HG03095 (cell line): ENCODE measurements around the gene SLC38A10.

Experiments used
- ATAC-seq: cut with Tn5 transposase; IDR thresholded peaks from one replicate; pipeline ENCODE4 v1.9.1; 2021; ENCODE audit warnings: moderate library complexity; ENCODE audit not compliant: unreplicated experiment

SLC38A10 gene

GRCh38 chr17:81210868-81211267 lies 84.2 kb downstream of the SLC38A10 start:
- no peak for ATAC-seq

- no peak for ATAC-seq
Measured at GRCh38 chr17:81210466-81210865, 84.6 kb downstream of the SLC38A10 start.

- ATAC-seq = no peak
Measured at GRCh38 chr17:81209141-81209540, 86.0 kb downstream of the SLC38A10 start.

GRCh38 chr17:81208651-81209050 lies 86.5 kb downstream of the SLC38A10 start:
- no peak for ATAC-seq

GRCh38 chr17:81207610-81208581 lies 87.2 kb downstream of the SLC38A10 start:
- ATAC-seq = no peak

- ATAC-seq = no peak
Measured at GRCh38 chr17:81206657-81207056, 88.5 kb downstream of the SLC38A10 start.

- no peak for ATAC-seq
Measured at GRCh38 chr17:81206166-81206565, 88.9 kb downstream of the SLC38A10 start.

- ATAC-seq = no peak
Measured at GRCh38 chr17:81204578-81204977, 90.5 kb downstream of the SLC38A10 start.

GRCh38 chr17:81203136-81203535 lies 92.0 kb downstream of the SLC38A10 start:
- ATAC-seq = no peak

GRCh38 chr17:81202318-81202717 lies 92.8 kb downstream of the SLC38A10 start:
- no peak for ATAC-seq

GRCh38 chr17:81200695-81201580 lies 94.2 kb downstream of the SLC38A10 start:
- ATAC-seq = no peak

- no peak for ATAC-seq
Measured at GRCh38 chr17:81200201-81200600, 94.9 kb downstream of the SLC38A10 start.

GRCh38 chr17:81199482-81199830 lies 95.7 kb downstream of the SLC38A10 start:
- no peak for ATAC-seq

- no peak for ATAC-seq
Measured at GRCh38 chr17:81198826-81199481, 96.2 kb downstream of the SLC38A10 start.

- no peak for ATAC-seq
Measured at GRCh38 chr17:81197831-81198490, 97.1 kb downstream of the SLC38A10 start.

- no peak for ATAC-seq
Measured at GRCh38 chr17:81197409-81197795, 97.7 kb downstream of the SLC38A10 start.

- ATAC-seq = no peak
Measured at GRCh38 chr17:81196505-81197408, 98.3 kb downstream of the SLC38A10 start.

- no peak for ATAC-seq
Measured at GRCh38 chr17:81195941-81196495, 99.1 kb downstream of the SLC38A10 start.
